ENCODE measurements around the gene DCLRE1B.

DCLRE1B gene

DNA sequence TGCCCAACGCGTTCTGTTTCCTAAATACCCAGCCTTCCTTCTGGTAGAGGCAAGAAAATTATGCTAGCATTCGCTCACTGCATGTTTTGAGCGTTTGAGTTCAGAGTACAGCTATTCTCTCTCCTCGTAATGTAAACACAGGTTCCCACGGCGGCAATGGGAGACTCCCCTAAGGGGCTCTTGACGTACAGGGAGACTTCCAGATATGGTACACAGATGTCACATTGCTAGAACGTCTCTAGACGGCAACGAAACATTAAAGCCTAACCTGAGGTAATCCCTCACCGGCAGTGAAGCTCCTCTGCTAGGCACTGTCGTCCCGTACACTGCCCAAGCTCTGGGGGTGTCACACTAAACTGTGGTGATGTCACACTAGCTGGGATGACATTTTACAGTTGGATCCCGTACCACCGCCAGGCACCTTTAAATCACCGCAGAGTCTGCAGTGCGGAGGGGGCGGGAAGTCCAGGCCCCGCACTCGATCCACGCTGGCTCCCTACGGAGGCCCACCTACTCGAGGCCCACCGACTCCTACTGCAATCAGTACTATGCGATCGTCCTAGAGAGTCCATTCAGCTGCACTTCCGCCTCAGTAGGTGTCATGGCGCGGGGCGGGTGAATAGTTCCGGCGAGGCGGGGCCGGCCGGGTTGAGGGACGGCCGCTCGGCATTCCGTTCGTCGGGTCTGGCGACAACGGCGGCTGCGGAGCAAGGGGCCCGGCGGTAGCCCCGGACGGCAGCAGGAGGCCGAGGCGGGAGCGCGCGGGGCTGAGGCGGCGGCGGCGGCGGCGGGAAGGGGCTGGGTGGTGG lies 24.0 kb downstream of the DCLRE1B start, which contains the start of gene HIPK1:
HIPK1 (plus strand) TSS at position 384 of the 809 bp plus-strand sequence.
- no peaks in the 10 kb centered on the region for H3K9me3 Mint-ChIP-seq
- H3K4me3 Mint-ChIP-seq, result peak within 1 kb of the TSS; percentile 96
- no peaks in the 10 kb centered on the region for H3K27me3 Mint-ChIP-seq
- H3K4me1 Mint-ChIP-seq, result peaks cover 52% of the 10 kb centered on the region
- peaks cover 9% of the 10 kb centered on the region for H3K36me3 Mint-ChIP-seq (ENCODE audit: low read depth)
- DNase-seq, result peak; percentile 93
- peak within 1 kb of the TSS; percentile 98 for H3K27ac Mint-ChIP-seq
- peak; percentile 63 for ATAC-seq

DNA sequence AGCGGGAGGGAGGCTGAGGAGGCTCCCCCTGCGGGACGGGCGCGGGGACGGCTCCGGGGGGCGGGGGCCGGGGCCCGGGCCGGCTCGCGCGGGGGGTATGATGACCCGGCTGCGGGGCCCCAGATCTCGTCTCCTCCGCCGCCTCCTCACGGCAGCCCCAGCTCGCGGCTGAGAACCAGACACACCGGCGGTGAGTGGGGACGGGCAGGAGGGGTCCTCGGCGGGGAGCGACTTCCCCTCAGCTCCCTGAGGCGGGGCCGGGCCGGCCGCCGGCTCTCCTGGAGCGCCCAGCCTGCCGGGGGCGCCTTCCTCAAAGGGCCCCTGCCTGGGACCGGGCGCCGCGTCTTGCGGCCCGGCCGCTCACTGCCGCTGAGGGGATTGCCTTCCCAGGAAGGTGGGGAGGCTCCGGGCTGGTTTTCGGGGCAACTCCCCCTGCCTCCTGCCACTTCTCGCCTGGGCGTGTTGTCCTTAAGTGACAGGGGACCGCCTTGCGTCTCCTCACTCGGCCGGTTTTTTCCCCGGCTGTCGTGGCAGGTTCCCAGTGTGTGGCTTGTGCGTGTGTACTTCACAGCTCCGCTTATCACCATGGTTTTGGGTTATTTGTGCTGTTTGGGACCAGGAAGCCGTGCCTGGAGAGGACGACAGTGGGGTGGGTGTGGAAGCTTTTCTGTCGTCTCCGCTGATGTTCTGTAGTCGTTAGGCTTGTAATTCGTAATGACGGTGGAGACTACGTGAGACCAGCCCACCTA lies 24.8 kb downstream of the DCLRE1B start:
- peaks cover 13% of the 10 kb centered on the region for H3K36me3 Mint-ChIP-seq (ENCODE audit: low read depth)
- DNase-seq (peak; percentile 67), ATAC-seq (peak; percentile 34)
- H3K4me1 Mint-ChIP-seq, result peaks cover 59% of the 10 kb centered on the region
- no peaks in the 10 kb centered on the region for H3K27me3 Mint-ChIP-seq
- H3K4me3 Mint-ChIP-seq, result peak overlapping the region; percentile 96
- no peaks in the 10 kb centered on the region for H3K9me3 Mint-ChIP-seq
- H3K27ac Mint-ChIP-seq, result peak overlapping the region; percentile 97

DNA sequence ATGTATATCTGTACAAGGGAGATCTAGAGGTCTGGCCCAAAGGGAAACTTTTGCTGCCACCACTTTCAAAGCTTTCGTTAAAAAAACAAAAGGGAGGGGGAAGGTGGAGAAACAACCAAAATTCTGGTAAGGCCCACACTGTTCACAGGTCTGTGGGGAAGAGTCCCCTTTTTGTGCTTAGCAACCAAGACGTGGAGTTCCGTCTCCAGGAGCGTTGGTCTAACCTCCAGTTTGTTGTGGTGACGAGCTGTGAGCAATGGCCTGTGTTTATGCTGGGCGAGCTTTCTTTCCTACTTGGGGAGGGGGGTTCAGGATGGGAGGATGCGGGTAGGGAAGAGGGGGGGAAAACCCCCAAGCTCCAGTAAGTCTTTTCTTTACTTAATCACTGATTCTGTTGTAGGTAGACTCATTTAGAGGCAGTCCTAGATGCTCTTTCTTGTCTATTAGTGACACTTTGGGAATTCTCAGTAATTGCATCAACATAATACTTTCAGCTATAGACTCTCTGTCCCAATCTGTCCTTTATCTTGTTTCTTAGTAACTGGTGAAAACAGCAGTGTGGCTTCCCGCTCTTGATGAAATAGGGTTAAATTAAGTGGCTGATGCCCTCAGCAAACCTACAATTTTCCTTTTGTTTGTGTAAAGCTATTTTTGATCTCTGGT lies 25.5 kb downstream of the DCLRE1B start:
- peak; percentile 68 for DNase-seq
- Mint-ChIP-seq H3K4me1 (peaks cover 66% of the 10 kb centered on the region), H3K9me3 (no peaks in the 10 kb centered on the region), H3K4me3 (peak overlapping the region; percentile 96), H3K36me3 (ENCODE audit: low read depth) (peaks cover 17% of the 10 kb centered on the region), H3K27ac (peak overlapping the region; percentile 97), H3K27me3 (no peaks in the 10 kb centered on the region)
- ATAC-seq, result peak; percentile 63

DNA sequence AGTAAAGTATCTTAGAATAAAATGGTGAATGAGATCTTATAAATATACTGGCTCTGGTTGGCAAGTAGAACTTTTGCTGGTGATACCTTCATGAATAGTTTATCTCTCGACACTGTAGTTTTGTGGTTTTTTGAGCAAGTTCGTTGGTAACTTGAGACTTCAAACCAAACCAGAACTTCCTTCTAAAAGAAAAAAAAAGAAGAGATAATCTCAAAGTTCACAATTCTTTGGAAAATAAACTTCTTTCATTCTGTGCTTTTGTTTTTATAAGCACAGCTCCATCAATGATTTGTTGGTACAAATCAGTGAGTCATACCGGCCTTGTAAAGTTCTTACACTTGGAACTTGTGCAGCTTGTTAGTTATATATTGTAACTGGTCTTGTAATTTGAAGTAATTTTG lies 26.3 kb downstream of the DCLRE1B start:
- peaks cover 20% of the 10 kb centered on the region for H3K36me3 Mint-ChIP-seq (ENCODE audit: low read depth)
- peaks cover 75% of the 10 kb centered on the region for H3K4me1 Mint-ChIP-seq
- DNase-seq (no peak), ATAC-seq (no peak)
- no peaks in the 10 kb centered on the region for H3K9me3 Mint-ChIP-seq
- no peaks in the 10 kb centered on the region for H3K27me3 Mint-ChIP-seq
- H3K27ac Mint-ChIP-seq, result peak overlapping the region; percentile 97
- peak overlapping the region; percentile 96 for H3K4me3 Mint-ChIP-seq

DNA sequence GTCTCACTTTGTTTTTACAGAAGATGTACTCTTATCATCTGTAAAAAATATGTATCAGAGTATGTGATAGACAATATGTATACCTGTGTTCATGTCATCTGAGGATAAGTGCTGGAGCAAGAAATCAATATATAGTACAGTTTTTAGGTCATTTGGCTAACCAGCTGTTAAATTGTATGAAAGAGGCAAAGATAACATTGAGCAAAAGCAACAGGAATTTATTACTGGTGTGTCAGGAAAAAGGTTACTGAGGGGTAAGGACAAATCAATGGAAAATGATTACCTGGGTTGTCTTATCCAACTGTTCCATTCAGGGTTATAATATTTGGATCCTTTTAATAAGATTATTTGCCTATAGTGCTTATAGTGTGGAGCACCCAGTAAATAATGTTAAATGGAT lies 28.9 kb downstream of the DCLRE1B start:
- DNase-seq, result no peak
- H3K4me3 Mint-ChIP-seq, result peak overlapping the region; percentile 96
- H3K27me3 Mint-ChIP-seq, result no peaks in the 10 kb centered on the region
- H3K4me1 Mint-ChIP-seq, result peaks cover 86% of the 10 kb centered on the region
- H3K9me3 Mint-ChIP-seq, result no peaks in the 10 kb centered on the region
- H3K36me3 Mint-ChIP-seq (ENCODE audit: low read depth), result peaks cover 25% of the 10 kb centered on the region
- peak overlapping the region; percentile 52 for H3K27ac Mint-ChIP-seq
- no peak for ATAC-seq

DNA sequence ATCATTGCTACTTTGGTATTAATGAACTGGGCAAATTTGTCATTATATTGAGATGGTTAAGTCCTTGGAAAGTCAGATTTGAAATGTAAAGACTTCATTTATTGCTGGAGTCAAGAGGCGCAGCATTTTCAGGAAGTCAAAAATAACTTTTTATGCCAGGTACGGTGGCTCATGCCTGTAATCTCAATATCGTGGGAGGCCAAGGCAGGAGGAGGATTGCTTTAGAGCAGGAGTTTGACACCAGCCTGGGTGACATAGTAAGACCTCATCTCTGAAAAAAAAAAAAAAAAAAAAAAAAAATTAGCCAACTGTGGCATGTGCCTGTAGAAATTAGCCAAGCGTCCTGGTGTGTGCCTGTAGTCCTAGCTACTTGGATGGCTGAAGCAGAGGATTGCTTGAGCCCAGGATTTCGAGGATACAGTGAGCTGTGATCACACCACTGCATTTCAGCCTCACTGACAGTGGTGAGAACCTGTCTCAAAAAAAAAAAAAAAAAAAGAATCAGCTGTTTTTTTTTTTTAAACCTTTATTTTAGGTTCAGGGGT lies 29.5 kb downstream of the DCLRE1B start:
- DNase-seq (no peak), ATAC-seq (no peak)
- Mint-ChIP-seq H3K9me3 (no peaks in the 10 kb centered on the region), H3K4me3 (peak overlapping the region; percentile 96), H3K27ac (peak overlapping the region; percentile 52), H3K4me1 (peaks cover 91% of the 10 kb centered on the region), H3K36me3 (ENCODE audit: low read depth) (peaks cover 29% of the 10 kb centered on the region), H3K27me3 (no peaks in the 10 kb centered on the region)

DNA sequence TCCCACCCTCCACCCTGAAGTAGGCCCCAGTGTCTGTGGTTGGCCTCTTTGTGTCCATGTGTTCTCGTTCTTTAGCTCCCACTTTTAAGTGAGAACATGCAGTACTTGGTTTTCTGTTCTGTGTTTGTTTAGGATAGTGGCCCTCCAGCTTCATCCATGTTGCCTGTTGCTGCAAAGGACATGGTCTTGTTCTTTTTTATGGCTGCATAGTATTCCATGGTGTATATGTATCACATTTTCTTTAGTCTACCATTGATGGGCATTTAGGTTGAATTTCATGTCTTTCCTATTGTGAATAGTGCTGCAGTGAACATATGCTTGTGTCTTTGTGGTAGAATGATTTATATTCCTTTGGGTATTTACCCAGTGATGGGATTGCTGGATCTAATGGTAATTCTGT lies 30.1 kb downstream of the DCLRE1B start:
- Mint-ChIP-seq H3K36me3 (ENCODE audit: low read depth) (peaks cover 31% of the 10 kb centered on the region), H3K27me3 (no peaks in the 10 kb centered on the region), H3K9me3 (no peaks in the 10 kb centered on the region), H3K4me1 (peaks cover 96% of the 10 kb centered on the region), H3K4me3 (no peak overlapping the region), H3K27ac (peak overlapping the region; percentile 53)
- DNase-seq (no peak), ATAC-seq (no peak)

DNA sequence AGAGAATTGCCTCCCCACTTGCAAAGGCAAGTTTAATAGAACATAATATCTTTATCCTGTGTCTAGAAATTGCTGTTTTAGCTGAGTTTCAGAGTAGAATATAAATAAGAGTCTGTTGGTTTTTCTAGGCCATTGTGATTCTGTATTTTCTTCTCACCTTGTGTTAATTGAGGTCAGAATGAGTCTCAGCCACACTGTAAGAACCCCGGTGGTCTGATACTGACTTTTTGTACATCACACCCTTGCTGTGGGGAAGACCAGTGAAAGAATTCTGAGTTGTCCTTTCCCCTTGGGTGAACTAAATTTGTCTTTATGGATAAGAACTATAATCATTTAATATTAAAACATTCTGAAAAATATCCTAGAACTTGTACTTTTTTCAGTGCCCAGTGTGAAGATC lies 30.8 kb downstream of the DCLRE1B start:
- DNase-seq, result no peak
- Mint-ChIP-seq H3K27ac (peak overlapping the region; percentile 53), H3K4me1 (peaks cover 96% of the 10 kb centered on the region)

DNA sequence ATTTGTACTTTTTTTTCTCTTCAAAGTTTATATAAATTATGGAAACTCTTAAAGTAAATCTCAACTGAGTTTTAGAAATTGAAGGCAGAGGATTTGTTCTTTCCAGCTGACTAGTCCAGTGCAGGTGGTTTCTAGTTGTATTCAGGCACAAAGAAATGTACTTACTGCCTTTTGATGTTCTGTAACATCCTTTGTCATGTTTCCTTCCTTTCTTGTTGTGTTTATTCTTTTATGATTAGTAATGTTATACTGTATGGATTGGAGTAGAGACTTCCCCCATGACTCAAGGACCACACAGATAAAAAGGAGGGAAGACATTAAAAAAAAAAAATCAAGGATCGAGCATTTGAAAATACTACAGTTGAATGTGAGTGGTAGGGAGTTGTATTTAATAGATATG lies 32.0 kb downstream of the DCLRE1B start:
- H3K27ac Mint-ChIP-seq, result peak overlapping the region; percentile 16
- H3K4me3 Mint-ChIP-seq, result no peak overlapping the region
- no peaks in the 10 kb centered on the region for H3K9me3 Mint-ChIP-seq
- DNase-seq (no peak), ATAC-seq (no peak)
- H3K4me1 Mint-ChIP-seq, result peaks cover 93% of the 10 kb centered on the region
- H3K27me3 Mint-ChIP-seq, result no peaks in the 10 kb centered on the region
- H3K36me3 Mint-ChIP-seq (ENCODE audit: low read depth), result peaks cover 45% of the 10 kb centered on the region

More for the DNA sequence above, 30.8 kb downstream of the DCLRE1B start:
- peak; percentile 33 for ATAC-seq
- H3K36me3 Mint-ChIP-seq (ENCODE audit: low read depth), result peaks cover 37% of the 10 kb centered on the region
- H3K9me3 Mint-ChIP-seq, result no peaks in the 10 kb centered on the region
- no peaks in the 10 kb centered on the region for H3K27me3 Mint-ChIP-seq
- peak overlapping the region; percentile 19 for H3K4me3 Mint-ChIP-seq

DNA sequence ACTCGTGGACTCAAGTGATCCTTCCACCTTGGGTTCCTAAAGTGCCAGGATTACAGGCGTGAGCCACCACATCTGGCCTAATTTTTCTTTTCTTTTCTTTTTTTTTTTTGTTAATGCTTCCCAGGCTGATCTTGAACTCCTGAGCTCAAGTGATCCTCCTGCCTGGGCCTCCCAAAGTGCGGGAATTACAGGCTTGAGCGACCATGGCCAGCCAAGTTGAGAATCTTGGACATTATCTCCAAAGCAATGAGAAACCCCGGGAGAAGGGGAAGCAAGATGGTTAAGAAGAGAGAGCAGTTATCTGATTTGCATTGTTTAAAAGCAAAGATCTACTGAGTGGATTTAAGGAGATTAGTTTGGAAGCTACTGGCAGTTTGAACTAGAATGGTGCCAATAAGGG lies 33.1 kb downstream of the DCLRE1B start:
- H3K4me3 Mint-ChIP-seq, result no peak overlapping the region
- DNase-seq (no peak), ATAC-seq (no peak)
- H3K9me3 Mint-ChIP-seq, result no peaks in the 10 kb centered on the region
- H3K4me1 Mint-ChIP-seq, result peaks cover 91% of the 10 kb centered on the region
- H3K36me3 Mint-ChIP-seq (ENCODE audit: low read depth), result peaks cover 48% of the 10 kb centered on the region
- H3K27me3 Mint-ChIP-seq, result no peaks in the 10 kb centered on the region
- peak overlapping the region; percentile 16 for H3K27ac Mint-ChIP-seq

DNA sequence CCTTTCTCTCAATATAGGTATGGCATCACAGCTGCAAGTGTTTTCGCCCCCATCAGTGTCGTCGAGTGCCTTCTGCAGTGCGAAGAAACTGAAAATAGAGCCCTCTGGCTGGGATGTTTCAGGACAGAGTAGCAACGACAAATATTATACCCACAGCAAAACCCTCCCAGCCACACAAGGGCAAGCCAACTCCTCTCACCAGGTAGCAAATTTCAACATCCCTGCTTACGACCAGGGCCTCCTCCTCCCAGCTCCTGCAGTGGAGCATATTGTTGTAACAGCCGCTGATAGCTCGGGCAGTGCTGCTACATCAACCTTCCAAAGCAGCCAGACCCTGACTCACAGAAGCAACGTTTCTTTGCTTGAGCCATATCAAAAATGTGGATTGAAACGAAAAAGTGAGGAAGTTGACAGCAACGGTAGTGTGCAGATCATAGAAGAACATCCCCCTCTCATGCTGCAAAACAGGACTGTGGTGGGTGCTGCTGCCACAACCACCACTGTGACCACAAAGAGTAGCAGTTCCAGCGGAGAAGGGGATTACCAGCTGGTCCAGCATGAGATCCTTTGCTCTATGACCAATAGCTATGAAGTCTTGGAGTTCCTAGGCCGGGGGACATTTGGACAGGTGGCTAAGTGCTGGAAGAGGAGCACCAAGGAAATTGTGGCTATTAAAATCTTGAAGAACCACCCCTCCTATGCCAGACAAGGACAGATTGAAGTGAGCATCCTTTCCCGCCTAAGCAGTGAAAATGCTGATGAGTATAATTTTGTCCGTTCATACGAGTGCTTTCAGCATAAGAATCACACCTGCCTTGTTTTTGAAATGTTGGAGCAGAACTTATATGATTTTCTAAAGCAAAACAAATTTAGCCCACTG lies 35.5 kb downstream of the DCLRE1B start:
- H3K4me1 Mint-ChIP-seq, result peaks cover 80% of the 10 kb centered on the region
- H3K36me3 Mint-ChIP-seq (ENCODE audit: low read depth), result peaks cover 54% of the 10 kb centered on the region
- H3K4me3 Mint-ChIP-seq, result peak overlapping the region; percentile 67
- no peaks in the 10 kb centered on the region for H3K27me3 Mint-ChIP-seq
- ATAC-seq (peak; percentile 80), DNase-seq (peak; percentile 65)
- no peaks in the 10 kb centered on the region for H3K9me3 Mint-ChIP-seq
- peak overlapping the region; percentile 73 for H3K27ac Mint-ChIP-seq

DNA sequence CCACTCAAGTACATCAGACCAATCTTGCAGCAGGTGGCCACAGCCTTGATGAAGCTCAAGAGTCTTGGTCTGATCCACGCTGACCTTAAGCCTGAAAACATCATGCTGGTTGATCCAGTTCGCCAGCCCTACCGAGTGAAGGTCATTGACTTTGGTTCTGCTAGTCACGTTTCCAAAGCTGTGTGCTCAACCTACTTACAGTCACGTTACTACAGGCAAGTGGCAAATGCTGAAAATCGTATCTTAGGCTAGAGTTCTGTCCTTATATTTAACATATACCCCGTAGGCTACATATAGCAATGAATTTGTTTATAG lies 36.1 kb downstream of the DCLRE1B start:
- no peak for ATAC-seq
- DNase-seq, result no peak
- no peaks in the 10 kb centered on the region for H3K27me3 Mint-ChIP-seq
- H3K4me1 Mint-ChIP-seq, result peaks cover 80% of the 10 kb centered on the region
- peak overlapping the region; percentile 67 for H3K4me3 Mint-ChIP-seq
- H3K9me3 Mint-ChIP-seq, result no peaks in the 10 kb centered on the region
- peak overlapping the region; percentile 73 for H3K27ac Mint-ChIP-seq
- H3K36me3 Mint-ChIP-seq (ENCODE audit: low read depth), result peaks cover 54% of the 10 kb centered on the region

DNA sequence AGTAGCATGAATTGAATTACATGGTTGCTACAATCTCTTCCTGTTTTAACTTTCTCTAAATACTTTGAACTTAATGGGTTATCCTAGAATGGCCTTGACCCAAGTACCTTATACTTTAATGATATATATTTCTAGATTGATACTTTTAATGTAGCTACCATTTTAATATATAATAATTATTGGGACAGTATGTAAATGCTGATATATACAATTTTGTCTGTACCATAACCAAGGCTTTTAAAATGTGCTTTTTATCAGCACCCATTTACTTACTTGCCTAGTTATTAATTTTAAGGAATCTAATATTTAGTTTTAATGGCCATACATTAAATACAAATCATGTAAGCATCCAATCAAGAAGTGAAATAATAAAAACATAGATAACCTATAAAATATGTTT lies 37.4 kb downstream of the DCLRE1B start:
- Mint-ChIP-seq H3K4me3 (no peak overlapping the region), H3K27me3 (no peaks in the 10 kb centered on the region), H3K27ac (no peak overlapping the region), H3K36me3 (ENCODE audit: low read depth) (peaks cover 51% of the 10 kb centered on the region), H3K4me1 (peaks cover 80% of the 10 kb centered on the region), H3K9me3 (no peaks in the 10 kb centered on the region)
- DNase-seq (no peak), ATAC-seq (no peak)
